KOPT-K1 (cell line): ENCODE data around the gene SCNN1A.
A peak's percentile ranks its signal among the peaks of the same experiment; 100 is the strongest.

ENCODE experiments used
- H3K27ac ChIP-seq: fragments of 200-600 bp; sonication (generic); 2 replicates; pipeline ENCODE4 v1.5.1; 2016; ENCODE audit warnings: antibody characterized with exemption, mild to moderate bottlenecking, low read depth, low read length; ENCODE audit not compliant: poor library complexity, severe bottlenecking
- H3K36me3 ChIP-seq: fragments of 200-600 bp; sonication (generic); 2 replicates; pipeline ENCODE4 v1.5.1; 2017; ENCODE audit warnings: antibody characterized with exemption, mild to moderate bottlenecking, low read length, moderate library complexity; ENCODE audit not compliant: insufficient read depth
- H3K9me3 ChIP-seq: fragments of 200-600 bp; sonication (generic); 2 replicates; pipeline ENCODE4 v1.5.1; 2017; ENCODE audit warnings: antibody characterized with exemption, low read length, mild to moderate bottlenecking; ENCODE audit not compliant: insufficient read depth, poor library complexity, severe bottlenecking

The SCNN1A gene

DNA sequence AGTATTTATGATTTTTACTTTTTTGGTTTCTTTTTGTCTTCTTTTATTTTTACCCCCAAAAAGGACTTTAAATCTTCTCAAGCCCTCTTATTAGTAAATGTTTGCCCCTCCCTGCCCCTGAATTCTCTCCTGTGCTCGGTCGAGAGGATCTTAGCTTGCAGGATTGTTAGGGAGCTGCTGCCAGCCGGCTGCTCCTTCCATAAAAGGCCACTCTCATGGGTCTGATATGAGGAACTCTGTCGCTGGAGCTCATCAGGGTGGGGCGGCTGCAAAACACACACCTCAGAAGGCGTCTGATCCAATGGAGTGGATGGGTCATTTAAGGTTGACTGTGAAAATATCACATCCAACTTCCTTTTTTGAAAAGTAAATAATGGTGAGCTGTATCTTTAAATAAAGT lies 17.1 kb upstream of the SCNN1A start:
- Histone ChIP-seq H3K36me3 (no peaks in the 10 kb centered on the region), H3K9me3 (no peaks in the 10 kb centered on the region), H3K27ac (no peak overlapping the region)

GRCh38 chr12:6391013-6391412 lies 15.7 kb upstream of the SCNN1A start:
- H3K9me3 ChIP-seq = no peaks in the 10 kb centered on the region
- H3K36me3 ChIP-seq = no peaks in the 10 kb centered on the region
- H3K27ac ChIP-seq = no peak overlapping the region

DNA sequence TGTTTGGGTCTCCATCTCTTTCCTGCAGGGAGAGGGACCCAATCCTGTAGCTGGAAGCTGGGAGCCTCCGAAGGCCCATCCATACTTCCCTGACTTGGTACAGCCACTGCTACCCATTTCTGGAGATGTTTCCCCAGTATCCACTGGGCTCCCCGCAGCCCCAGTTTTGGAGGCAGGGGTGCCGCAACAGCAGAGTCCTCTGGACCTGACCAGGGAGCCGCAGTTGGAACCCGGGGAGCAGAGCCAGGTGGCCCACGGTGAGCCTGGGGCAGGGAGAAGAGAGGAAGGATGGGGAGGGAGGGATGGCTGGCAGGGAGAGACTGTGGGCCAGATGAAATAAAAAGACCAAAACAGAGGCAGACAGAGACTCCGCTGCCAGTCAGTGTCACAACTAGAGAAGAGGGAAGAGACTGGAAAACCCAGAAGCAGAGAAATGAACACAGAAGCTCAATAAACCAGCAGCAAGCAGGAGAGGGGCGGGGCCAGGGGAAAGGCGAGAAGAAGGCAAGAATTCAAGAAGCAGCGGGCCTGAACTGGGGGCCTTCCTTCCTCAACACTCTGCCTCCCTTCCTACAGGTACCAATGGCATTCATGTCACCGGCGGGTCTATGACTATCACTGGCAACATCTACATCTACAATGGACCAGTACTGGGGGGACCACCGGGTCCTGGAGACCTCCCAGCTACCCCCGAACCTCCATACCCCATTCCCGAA lies 14.9 kb upstream of the SCNN1A start:
- no peak overlapping the region for H3K27ac ChIP-seq

DNA sequence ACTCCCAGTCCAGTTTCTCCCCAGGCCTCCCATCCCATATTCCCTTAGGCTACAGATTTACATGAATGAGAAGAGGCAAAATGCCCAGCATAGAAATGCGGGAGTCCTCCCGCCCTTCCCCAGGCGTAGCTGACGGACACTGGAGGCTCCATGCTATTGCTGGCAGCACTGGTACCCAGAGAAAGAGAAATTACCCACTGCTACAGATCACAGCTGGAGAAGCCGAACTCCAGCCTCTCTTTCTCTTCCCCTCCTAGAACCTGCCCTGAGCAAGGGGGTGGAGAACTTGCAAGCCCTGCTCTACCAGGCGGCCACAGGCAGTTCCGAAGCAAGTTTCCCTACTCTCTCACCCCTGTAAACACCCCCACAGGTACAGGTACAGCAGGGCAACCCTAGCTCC lies 12.2 kb upstream of the SCNN1A start:
- Histone ChIP-seq H3K36me3 (no peaks in the 10 kb centered on the region), H3K27ac (no peak overlapping the region), H3K9me3 (no peaks in the 10 kb centered on the region)

More for the DNA sequence above, 14.9 kb upstream of the SCNN1A start:
- no peaks in the 10 kb centered on the region for H3K36me3 ChIP-seq
- H3K9me3 ChIP-seq = no peaks in the 10 kb centered on the region

DNA sequence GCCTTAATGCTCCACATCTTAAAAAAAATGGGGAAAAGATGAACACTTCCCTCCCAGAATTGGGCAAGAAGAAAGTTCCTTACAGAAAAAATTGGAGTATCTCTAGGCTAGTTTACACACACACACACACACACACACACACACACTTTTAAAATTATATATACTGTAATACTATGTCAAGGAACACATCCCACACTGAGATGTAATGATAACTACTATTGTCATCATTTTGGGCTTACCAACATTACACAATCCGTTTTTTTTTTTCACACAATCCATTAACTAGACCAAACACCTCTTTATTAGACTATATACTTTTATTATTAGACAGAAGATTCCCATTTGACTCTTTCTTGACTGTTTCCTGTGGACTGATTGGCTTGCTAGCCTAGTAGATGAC lies 11.1 kb upstream of the SCNN1A start:
- Histone ChIP-seq H3K27ac (no peak overlapping the region), H3K36me3 (no peaks in the 10 kb centered on the region), H3K9me3 (no peaks in the 10 kb centered on the region)

DNA sequence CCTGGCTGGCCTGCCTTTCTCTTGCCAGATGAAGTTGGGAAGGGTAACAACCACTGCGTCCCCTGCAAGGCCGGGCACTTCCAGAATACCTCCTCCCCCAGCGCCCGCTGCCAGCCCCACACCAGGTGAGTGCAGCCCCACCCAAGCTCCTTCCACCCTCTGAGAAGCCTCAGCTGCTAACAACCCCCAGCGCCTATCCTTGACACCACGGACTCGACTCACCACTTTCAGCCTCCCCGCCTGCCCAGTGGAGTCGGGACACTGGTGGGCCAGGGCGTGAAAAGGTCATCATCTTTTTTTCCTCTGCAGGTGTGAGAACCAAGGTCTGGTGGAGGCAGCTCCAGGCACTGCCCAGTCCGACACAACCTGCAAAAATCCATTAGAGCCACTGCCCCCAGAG lies 10.7 kb upstream of the SCNN1A start:
- Histone ChIP-seq H3K27ac (no peak overlapping the region), H3K36me3 (no peaks in the 10 kb centered on the region), H3K9me3 (no peaks in the 10 kb centered on the region)

- no peaks in the 10 kb centered on the region for H3K36me3 ChIP-seq
- H3K9me3 ChIP-seq = no peaks in the 10 kb centered on the region
- no peak overlapping the region for H3K27ac ChIP-seq
Measured at GRCh38 chr12:6384499-6385436, 9.4 kb upstream of the SCNN1A start.

DNA sequence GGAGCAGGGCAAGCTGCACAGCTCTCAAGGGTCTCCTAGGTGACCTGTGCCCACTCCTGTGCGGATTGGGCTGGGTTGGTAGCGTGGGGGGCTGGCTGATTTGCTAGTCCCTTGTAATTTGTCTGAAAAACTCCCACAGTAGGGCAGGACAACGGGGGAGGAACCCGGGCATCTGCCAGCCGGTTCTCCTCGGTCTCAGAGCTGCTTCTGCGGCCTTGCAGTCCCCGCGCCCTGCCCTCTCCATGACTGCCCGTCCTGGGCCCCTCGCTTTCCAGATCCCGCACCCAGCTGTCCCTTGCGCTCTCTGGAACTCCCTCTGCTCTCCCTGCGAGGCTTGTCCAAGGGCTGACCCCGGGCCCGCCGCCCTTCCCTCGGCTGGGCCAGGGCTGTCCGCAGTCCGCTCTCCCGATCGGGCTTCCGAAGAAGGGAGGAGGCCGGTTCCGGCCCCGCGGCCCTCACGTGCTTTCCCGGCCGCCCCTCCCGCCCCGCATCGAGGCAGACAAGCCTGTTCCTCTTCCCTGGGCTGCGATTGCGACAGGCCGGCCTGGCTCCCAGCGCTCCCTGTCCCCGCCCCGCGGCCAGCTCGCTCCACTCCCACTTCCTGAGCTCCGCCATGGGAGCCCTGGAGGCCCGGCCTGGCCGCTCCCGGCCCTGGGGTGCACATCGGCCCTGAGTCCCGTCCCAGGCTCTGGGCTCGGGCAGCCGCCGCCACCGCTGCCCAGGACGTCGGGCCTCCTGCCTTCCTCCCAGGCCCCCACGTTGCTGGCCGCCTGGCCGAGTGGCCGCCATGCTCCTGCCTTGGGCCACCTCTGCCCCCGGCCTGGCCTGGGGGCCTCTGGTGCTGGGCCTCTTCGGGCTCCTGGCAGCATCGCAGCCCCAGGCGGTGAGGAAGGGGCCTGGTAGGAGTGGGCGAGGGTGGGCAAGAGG lies 8.5 kb upstream of the SCNN1A start, which contains the start of gene LTBR:
Gene LTBR (plus strand): TSS at position 591 of the 927 bp plus-strand sequence. CDS start 197 bp downstream, at position 788.
- Histone ChIP-seq H3K27ac (no peak within 1 kb of the TSS), H3K36me3 (no peaks in the 10 kb centered on the region), H3K9me3 (no peaks in the 10 kb centered on the region)

DNA sequence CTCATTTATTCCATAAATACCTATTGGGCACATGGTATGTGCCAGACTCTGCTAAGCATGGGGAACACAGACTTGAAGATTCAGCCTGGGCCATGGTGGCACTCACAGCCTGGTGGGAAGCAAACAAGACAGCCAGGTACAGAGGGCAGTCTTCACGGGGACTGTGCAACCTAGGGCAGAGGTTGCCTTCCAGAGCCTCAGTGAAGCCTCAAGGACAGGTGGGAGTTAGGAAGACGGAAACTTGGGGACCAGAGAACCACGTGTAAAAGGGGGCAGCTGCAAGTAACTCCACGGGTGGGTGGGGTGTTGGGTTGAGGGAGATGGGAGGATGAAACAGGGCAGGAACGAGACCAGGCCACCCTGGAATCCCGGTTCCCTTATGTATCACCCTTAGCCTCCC lies 7.6 kb upstream of the SCNN1A start:
- H3K27ac ChIP-seq = no peak overlapping the region

GRCh38 chr12:6382371-6382770 lies 7.0 kb upstream of the SCNN1A start:
- H3K36me3 ChIP-seq = no peaks in the 10 kb centered on the region
- no peak overlapping the region for H3K27ac ChIP-seq
- H3K9me3 ChIP-seq = no peaks in the 10 kb centered on the region

More for the DNA sequence above, 7.6 kb upstream of the SCNN1A start:
- Histone ChIP-seq H3K9me3 (no peaks in the 10 kb centered on the region), H3K36me3 (no peaks in the 10 kb centered on the region)

DNA sequence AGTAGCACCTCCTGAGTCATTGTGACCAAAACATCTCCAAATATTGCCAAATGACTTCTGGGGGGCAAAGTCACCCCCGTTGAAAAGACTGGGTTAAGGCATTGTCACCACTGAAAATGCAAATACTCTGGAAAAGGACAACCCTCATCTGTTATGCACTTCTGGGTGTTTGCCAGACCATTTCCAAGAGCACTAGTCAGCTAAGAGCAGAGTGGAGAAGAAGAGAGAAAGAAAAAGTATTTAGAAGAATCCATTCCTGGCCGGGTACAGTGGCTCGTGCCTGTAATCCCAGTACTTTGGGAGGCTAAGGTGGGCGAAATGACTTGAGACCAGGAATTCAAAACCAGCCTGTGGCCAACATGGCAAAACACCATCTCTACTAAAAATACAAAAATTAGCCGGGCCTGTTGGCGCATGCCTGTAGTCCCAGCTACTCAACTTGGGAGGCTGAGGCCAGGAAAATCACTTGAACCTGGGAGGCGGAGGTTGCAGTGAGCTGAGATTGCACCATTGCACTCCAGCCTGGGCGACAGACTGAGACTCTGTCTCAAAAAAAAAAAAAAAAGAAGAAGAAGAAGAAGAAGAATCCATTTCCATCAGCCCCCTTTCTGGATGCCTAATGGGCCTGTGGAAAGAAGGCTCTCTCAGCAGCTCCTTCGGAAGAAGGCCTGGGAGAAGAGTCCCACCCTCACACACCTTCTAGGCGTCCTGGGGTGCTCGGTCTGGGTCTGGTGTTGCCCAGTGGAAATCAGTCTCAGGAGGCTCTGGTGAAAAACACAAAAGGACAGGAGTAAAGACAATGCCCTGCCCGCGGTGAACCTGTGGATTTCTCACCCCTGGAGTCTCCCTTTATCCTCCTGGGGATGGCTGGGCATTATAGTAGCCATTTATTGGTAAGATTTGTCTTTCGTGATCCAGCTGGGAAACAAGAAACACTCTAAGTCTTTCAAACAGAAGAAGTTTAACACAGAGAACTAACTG lies 5.1 kb upstream of the SCNN1A start:
- no peaks in the 10 kb centered on the region for H3K36me3 ChIP-seq
- no peak overlapping the region for H3K27ac ChIP-seq
- no peaks in the 10 kb centered on the region for H3K9me3 ChIP-seq

- H3K27ac ChIP-seq = no peak overlapping the region
- no peaks in the 10 kb centered on the region for H3K36me3 ChIP-seq
- H3K9me3 ChIP-seq = no peaks in the 10 kb centered on the region
Measured at GRCh38 chr12:6378709-6379472, 3.5 kb upstream of the SCNN1A start.

- no peaks in the 10 kb centered on the region for H3K9me3 ChIP-seq
- peak overlapping the region; percentile 61 for H3K27ac ChIP-seq
- H3K36me3 ChIP-seq = no peaks in the 10 kb centered on the region
Measured at GRCh38 chr12:6377667-6377994, 2.3 kb upstream of the SCNN1A start.
